KOPT-K1 (cell line): Measurements from ENCODE around the gene CCL27.
A peak's percentile ranks its signal among the peaks of the same experiment; 100 is the strongest.

ENCODE experiments used
- H3K27ac ChIP-seq: fragments of 200-600 bp; sonication (generic); 2 replicates; pipeline ENCODE4 v1.5.1; 2016; ENCODE audit warnings: antibody characterized with exemption, mild to moderate bottlenecking, low read depth, low read length; ENCODE audit not compliant: poor library complexity, severe bottlenecking
- H3K36me3 ChIP-seq: fragments of 200-600 bp; sonication (generic); 2 replicates; pipeline ENCODE4 v1.5.1; 2017; ENCODE audit warnings: antibody characterized with exemption, mild to moderate bottlenecking, low read length, moderate library complexity; ENCODE audit not compliant: insufficient read depth
- H3K9me3 ChIP-seq: fragments of 200-600 bp; sonication (generic); 2 replicates; pipeline ENCODE4 v1.5.1; 2017; ENCODE audit warnings: antibody characterized with exemption, low read length, mild to moderate bottlenecking; ENCODE audit not compliant: insufficient read depth, poor library complexity, severe bottlenecking

CCL27 gene

GRCh38 chr9:34664281-34665066 lies 2.0 kb upstream of the CCL27 start:
- H3K9me3 ChIP-seq, result peaks cover 4% of the 10 kb centered on the region
- H3K27ac ChIP-seq, result peak overlapping the region; percentile 26
- no peaks in the 10 kb centered on the region for H3K36me3 ChIP-seq

DNA sequence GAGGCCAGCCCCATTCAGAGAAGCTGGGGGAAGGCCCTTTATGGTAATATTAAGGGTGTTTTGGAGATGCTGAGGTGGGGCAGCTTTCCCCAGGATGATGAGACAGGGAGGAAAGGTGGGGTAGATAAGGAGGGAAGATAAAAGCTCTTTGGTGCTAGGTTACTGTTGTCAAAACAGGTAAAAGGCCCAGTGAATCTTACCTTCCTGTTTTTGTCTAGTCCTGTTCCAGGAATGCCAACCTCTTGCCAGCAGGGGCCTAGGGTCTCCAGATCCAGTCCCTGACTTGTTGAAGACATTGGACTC lies 797 bp upstream of the CCL27 start:
- no peak overlapping the region for H3K27ac ChIP-seq
- H3K9me3 ChIP-seq, result no peaks in the 10 kb centered on the region
- no peaks in the 10 kb centered on the region for H3K36me3 ChIP-seq

DNA sequence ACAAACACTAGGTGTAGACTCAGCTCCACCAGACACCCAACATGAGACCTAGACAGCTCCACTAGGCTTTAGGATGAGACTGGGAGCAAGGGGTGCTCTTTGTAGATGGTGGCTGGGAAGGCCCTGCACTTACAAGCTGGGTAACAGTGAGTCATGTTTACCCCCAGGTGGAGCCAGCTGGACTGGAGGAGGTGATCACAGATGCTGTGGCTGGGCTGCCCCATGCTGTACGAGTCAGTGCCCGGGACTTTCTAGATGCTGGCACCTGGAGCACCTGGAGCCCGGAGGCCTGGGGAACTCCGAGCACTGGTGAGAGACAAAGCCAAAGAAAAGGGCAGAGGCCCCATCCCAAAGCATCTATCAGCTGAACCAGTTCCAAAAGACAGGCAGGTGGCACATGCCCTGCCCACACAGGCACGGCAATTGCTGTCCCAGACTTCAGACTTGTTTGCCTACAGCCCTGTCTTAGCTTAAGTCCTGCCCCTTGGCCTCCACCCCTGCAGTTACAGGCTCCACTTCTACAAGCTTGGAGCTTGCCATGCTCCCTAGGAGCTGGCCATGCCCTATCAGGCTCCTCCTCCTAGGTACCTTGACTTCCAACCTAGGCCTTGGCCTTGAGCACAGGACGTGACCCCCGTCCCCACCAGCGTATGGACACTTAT lies 2.7 kb downstream of the CCL27 start:
- Histone ChIP-seq H3K9me3 (no peaks in the 10 kb centered on the region), H3K27ac (no peak overlapping the region), H3K36me3 (no peaks in the 10 kb centered on the region)

- no peak overlapping the region for H3K27ac ChIP-seq
- H3K9me3 ChIP-seq, result no peaks in the 10 kb centered on the region
Observed at GRCh38 chr9:34658461-34658860, 4.0 kb downstream of the CCL27 start.

GRCh38 chr9:34656992-34657391 lies 5.5 kb downstream of the CCL27 start:
- Histone ChIP-seq H3K9me3 (no peaks in the 10 kb centered on the region), H3K36me3 (no peaks in the 10 kb centered on the region), H3K27ac (no peak overlapping the region)

More at GRCh38 chr9:34658461-34658860, 4.0 kb downstream of the CCL27 start:
- H3K36me3 ChIP-seq, result no peaks in the 10 kb centered on the region

DNA sequence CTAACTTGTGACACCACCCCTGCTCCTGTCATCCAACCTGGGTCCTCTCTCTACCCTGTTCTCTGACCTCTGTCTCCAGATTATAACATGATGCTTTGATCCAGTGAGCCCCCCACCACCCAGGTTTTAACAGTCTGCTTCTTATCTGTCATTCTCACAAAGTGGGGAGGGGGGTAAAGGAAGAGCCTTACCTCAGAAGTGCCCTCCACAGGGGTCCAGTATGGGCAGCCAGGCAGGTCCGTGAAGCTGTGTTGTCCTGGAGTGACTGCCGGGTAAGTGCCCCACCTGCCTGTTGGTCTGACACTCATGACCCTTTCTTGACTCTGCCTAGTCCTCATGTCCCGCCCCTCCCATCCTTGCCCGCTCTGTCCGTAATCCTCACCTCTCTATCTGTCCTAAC lies 7.1 kb downstream of the CCL27 start:
- no peak overlapping the region for H3K27ac ChIP-seq
- no peaks in the 10 kb centered on the region for H3K9me3 ChIP-seq
- H3K36me3 ChIP-seq, result peaks cover 8% of the 10 kb centered on the region; the same call in 1 of the 2 replicates

- Histone ChIP-seq H3K27ac (no peak overlapping the region), H3K36me3 (peaks cover 18% of the 10 kb centered on the region), H3K9me3 (no peaks in the 10 kb centered on the region)
Observed at GRCh38 chr9:34654323-34655051, 8.0 kb downstream of the CCL27 start.

GRCh38 chr9:34653151-34654072 lies 9.0 kb downstream of the CCL27 start:
- Histone ChIP-seq H3K27ac (no peak overlapping the region), H3K36me3 (peaks cover 28% of the 10 kb centered on the region), H3K9me3 (no peaks in the 10 kb centered on the region)

DNA sequence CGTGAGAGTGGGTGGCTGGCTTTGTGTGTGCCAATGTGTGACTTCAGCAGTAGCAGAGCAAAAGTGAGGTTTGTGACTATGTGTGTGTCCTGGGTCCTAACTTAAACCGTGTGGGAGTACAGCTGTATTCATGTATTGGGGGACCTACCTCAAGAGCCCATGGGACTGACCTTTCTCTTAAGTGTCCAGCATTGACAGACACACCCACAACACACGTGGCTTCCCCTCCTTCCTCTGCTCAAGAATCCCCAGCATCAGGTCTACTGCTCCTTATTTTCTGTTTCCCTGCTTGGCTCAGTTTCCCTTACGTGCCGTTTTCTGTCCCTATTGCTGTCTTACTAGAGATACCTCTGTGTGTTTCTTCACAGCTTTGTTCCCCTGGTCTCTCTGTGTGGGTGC lies 9.9 kb downstream of the CCL27 start:
- Histone ChIP-seq H3K27ac (no peak overlapping the region), H3K9me3 (no peaks in the 10 kb centered on the region), H3K36me3 (peaks cover 33% of the 10 kb centered on the region)

DNA sequence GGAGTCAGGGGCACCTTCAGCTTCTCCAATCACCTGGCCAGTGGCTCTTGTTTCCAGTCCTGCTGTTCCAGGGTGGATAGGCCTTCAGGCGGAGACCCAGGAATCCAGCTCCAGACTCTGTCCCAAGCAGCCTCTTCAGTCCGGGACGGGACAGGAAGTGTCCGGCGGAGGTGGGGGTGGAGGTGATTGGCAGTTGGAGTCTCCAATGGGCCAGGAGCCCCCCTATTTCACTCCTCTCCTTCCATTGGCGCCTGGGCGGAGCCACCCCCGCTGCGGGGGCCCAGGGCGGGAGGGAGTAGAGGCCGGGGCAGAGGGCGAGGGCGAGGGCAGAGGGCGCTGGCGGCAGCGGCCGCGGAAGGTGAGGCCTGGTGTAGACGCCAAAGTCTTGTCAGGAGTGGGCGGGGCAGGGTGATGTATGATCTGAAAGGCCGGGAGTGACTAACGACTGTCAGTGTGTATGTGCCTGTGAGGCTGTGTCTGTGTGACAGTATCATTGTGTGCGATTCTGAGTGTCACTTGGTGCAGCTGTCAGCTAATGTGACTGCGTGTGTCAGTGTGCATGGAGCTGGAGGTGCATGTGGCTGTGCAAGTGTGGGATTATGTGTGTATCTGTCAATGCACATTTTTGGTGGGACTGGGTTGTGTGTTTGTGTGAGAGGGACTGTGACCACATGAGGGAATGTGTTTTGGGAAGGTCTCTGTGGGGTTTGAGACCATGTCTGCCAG lies 10.4 kb downstream of the CCL27 start, which contains the start of gene IL11RA:
TSS of gene IL11RA (plus strand) at position 310 of the 726 bp plus-strand sequence. CDS start 3,033 bp downstream, outside the sequence.
- H3K9me3 ChIP-seq, result no peaks in the 10 kb centered on the region
- no peak within 1 kb of the TSS for H3K27ac ChIP-seq

DNA sequence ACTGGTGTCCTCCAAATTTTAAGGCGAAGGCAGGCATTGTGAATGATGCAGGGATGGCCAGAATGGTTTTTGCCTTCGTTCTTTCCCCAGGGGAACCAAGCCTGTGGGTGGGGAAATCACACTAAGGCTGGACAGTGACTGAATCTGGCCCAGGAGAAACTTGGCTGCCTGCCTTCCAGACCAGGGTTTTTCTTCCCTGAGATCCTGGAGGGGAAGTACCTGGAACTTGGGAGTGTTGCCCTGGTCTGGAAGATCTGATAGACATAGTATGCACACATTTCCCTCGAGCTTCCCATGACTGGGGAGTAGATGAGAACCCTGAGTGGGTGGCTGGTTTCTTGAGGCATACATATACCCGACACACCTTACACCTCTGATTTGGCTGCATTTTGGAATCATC lies 11.1 kb downstream of the CCL27 start:
- Histone ChIP-seq H3K36me3 (peaks cover 33% of the 10 kb centered on the region), H3K9me3 (no peaks in the 10 kb centered on the region), H3K27ac (no peak overlapping the region)

More for the DNA sequence above, 10.4 kb downstream of the CCL27 start, which contains the start of gene IL11RA:
- peaks cover 33% of the 10 kb centered on the region for H3K36me3 ChIP-seq

DNA sequence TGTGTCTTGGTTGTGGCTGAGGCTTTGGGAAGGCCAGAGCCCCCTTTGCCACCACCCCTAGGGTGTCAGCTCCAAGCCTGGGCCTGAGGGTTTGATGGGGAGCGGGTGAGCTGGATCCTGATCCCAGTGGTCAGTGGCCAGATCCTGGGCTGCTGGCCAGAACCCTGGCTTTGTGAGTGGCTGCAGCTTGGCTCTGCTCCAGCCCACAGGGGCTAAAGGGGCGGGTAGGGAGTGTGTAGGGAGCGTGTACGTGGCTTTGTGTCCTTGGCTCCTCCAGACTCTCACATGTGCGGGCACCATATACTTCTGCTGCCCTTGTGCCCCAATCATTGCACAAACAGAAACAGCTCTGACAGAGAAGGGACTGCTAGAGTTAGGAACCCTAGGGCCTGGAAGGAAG lies 11.6 kb downstream of the CCL27 start:
- no peak overlapping the region for H3K27ac ChIP-seq
- H3K9me3 ChIP-seq, result no peaks in the 10 kb centered on the region
- H3K36me3 ChIP-seq, result peaks cover 33% of the 10 kb centered on the region

GRCh38 chr9:34648673-34649072 lies 13.8 kb downstream of the CCL27 start:
- H3K9me3 ChIP-seq, result no peaks in the 10 kb centered on the region
- H3K36me3 ChIP-seq, result peaks cover 33% of the 10 kb centered on the region
- H3K27ac ChIP-seq, result no peak overlapping the region

GRCh38 chr9:34647651-34648050 lies 14.8 kb downstream of the CCL27 start:
- H3K36me3 ChIP-seq, result peaks cover 33% of the 10 kb centered on the region
- H3K27ac ChIP-seq, result peak overlapping the region; percentile 79
- H3K9me3 ChIP-seq, result no peaks in the 10 kb centered on the region
